ENCODE results near the gene ARHGAP30.
"Not testable (repeated sequence)": the region's sequence is repeated elsewhere in the genome, so short reads cannot be mapped to it uniquely, and the experiment has no call there.

Gene ARHGAP30

GRCh38 chr1:161037661-161038522 lies 31.8 kb downstream of the ARHGAP30 start:
- no peak for DNase-seq

DNA sequence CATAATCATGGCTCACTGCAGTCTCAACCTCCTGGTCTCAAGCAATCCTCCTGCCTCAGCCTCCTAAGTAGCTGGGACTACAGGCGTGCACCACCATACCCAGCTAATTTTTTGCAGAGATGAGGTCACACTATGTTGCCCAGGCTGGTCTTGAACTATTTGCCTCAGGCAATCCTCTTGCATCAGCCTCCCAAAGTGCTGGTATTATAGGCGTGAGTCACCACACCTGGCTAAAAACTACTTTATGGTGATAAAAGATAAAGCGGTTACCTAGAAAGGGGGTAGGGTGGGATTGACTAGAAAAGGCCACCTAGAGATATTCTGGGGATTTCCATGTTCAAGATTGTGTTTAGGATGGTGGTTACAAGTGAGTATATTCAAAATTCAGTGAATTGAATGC lies 35.9 kb downstream of the ARHGAP30 start:
- no peak for DNase-seq

DNA sequence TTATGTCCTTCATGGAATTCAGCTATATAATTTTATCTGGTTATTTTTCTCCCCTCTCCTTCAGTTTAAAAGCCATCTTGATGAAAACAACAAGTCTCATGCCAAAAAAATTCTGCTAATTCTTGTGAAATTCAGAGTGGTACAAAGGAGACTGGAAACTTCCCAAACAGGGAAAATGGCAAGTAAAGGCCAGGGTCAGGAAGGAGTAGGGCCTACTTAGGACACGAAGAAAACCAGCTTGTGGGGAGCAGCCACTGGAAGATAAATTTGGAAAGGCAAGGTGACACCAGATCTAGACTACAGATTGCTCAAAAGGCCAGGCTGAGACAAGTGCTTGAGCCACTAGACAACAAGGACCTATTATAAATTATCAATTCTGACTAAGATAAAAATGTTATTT lies 37.3 kb downstream of the ARHGAP30 start:
- DNase-seq, result no peak

GRCh38 chr1:161031874-161032273 lies 37.8 kb downstream of the ARHGAP30 start:
- no peak for DNase-seq

DNA sequence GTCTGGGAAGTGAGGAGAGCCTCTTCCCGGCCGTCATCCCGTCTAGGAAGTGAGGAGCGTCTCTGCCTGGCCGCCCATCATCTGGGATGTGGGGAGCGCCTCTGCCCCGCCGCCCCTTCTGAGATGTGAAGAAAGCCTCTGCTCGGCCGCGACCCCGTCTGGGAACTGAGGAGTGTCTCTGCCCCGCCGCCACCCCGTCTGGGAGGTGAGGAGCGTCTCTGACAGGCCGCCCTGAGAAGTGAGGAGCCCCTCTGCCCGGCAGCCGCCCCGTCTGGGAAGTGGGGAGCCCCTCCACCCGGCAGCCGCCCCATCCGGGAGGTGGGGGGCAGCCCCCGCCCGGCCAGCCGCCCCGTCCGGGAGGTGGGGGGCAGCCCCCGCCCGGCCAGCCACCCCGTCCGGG lies 40.2 kb downstream of the ARHGAP30 start:
- DNase-seq, result not testable (repeated sequence)

GRCh38 chr1:161026954-161027353 lies 42.7 kb downstream of the ARHGAP30 start:
- not testable (repeated sequence) for DNase-seq

GRCh38 chr1:161022432-161022831 lies 47.3 kb downstream of the ARHGAP30 start:
- not testable (repeated sequence) for DNase-seq

DNA sequence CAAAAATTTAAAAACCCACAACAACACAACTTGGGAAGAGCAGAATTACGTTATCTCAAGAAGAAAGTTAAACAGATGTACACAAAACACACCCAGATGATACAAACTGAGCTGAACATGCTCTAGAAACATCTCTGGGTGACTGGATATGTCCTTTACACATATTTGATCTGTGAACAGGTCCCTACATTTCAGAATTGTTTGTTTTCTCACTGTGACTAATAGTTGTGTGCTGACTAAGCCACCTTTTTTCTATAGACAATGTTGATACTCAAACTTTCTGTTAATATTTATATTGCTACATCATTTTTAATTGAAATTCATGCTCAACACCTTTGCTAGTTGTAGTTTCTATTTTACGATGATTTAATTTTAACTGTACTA lies 47.7 kb downstream of the ARHGAP30 start:
- DNase-seq, result no peak

DNA sequence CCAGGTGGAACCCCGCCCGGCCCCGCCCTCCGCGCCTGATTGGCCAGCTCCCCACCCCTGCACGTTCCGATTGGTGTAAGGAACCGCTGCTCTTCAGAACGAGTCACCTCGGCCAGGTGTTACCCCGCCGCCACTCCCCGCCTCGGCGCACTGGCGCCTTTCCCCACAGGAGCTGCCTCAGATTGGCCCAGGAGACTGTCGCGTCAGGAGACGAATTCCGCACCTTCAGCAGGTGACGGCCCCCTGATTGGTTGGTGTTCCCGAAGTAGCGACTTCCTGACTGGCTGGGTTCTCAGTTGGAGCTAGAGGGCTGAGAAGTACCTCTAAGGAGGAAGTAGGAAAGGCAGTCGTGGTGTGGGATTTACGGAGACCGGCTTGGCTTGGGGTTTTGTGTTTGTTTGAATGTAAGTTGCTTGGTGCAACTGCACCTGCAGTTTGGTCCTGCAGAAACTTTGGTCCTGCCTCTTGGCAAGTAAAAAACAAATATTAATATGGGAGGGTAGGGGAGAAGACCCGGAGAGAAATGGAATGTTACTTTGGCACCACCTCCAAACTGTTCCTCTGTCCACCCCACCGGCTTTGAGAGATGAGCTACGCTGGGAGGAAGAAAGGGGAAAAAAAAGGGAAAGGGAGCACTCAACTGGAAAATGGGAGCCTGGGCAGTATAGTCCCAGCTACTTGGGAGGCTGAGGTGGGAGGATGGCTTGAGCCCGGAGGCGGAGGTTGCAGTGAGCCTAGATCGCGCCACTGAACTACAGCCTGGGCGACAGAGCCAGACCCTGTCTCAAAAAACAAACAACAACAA lies 48.3 kb downstream of the ARHGAP30 start:
- peak; percentile 96 for DNase-seq

- DNase-seq, result no peak
Measured at GRCh38 chr1:161020509-161021164, 49.1 kb downstream of the ARHGAP30 start, which contains the start of gene F11R. Gene F11R, minus strand, starts transcription at chr1:161021152. Its CDS starts 79 bp downstream, at chr1:161021073.

DNA sequence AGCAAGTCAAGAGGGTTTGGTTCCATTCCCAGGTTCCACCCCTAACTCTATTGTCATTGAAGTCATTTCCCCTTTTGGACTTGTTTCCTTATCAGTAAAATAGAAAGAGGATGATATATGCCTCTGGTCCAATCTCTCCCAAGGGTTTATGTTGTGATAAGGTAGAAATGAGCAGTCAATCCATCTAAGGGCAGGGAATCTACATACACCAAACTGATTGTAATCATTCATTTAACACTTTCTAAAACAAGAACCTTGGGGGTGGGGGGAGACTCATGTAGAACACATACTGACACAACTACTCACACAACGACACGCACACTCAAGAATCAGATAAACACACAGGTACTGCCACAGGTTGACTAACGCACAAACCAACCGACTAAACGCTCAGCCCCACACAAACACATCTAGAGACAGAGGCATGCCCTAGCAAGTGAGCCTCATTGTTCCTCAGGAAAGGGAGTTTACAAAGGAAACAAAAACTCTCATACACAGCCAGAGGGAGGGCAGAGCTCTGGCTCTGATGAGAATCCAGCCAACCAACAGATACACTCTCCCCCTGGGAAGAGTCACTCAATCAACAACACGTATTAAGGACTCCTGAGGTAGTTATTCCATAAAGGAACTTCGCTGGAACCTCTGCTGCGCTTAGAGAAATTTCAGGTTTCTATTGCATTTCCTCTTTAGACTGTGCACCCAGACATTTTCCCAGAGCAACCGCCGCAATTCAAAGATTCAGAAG lies 49.8 kb downstream of the ARHGAP30 start:
- DNase-seq, result no peak

- DNase-seq, result not testable (repeated sequence)
Measured at GRCh38 chr1:161019111-161019660, 50.5 kb downstream of the ARHGAP30 start.

DNA sequence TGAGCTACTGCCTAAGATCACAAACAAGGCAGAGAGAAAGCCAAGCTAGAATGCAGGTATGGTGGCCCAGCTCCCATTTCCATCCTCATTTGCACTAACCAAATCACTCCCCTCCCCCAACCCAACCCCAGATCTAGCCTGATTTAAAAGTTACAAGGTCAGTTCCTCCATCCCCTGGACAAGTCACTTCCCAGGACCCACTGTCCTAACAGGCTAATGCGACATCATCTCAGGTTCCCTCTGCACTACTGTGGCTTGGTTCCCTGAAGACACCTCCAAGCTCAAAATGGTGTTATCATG lies 51.1 kb downstream of the ARHGAP30 start:
- no peak for DNase-seq

- DNase-seq, result no peak
Measured at GRCh38 chr1:161017756-161018630, 51.7 kb downstream of the ARHGAP30 start.

DNA sequence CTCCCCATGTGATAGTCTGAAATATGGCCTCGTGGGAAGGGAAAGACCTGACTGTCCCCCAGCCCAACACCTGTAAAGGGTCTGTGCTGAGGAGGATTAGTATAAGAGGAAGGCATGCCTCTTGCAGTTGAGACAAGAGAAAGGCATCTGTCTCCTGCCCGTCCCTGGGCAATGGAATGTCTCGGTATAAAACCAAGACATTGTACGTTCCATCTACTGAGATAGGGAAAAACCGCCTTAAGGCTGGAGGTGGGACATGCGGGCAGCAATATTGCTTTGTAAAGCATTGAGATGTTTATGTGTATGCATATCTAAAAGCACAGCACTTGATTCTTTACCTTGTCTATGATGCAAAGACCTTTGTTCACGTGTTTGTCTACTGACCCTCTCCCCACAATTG lies 52.5 kb downstream of the ARHGAP30 start:
- DNase-seq, result not testable (repeated sequence)

DNA sequence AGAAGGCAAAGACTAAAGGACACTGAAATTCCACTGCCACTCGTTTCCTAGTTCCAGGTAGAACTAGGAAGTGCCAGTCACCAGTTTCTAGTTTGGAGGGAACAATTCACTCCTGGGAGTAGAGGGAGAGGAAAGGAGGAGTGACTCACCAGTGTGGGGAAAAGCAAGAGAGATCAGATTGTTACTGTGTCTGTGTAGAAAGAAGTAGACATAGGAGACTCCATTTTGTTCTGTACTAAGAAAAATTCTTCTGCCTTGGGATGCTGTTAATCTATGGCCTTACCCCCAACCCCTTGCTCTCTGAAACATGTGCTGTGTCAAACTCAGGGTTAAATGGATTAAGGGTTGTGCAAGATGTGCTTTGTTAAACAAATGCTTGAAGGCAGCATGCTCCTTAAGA lies 53.0 kb downstream of the ARHGAP30 start:
- not testable (repeated sequence) for DNase-seq

DNA sequence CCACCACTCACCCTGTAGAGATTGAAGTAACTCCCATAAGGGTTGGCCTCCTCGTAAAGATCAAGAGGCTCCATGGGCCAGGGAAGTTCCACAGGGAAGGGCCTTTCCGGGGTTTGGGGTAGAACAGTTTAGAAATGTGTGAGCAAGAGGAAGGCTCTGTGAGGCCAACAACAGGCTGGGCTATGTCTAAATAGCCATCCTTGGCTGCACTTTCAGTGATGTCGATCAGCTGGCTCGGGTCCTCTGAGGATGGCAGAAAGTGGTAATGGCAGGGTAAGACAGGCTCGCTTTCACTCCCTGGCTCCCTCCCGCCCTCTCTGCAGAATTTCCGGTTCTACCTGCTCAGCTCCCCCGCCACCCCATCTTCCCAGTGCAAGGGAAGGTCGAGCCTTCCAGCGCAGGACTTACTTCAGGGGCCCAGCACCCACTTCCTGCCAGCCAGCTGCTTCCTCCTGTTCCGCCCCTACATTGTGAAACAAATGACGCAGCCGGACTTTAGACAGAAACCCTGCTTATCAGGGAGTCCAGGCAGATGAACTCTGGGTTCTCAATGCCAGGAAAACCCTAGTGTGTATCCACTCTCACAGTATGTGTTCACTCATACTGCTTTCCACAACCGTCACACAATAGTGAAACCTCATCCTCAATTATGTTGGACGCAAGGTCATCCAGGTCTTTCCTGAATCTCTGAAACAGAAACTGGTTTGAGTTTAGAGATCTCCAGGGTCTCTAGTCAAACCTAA lies 56.0 kb downstream of the ARHGAP30 start:
- DNase-seq, result peak; percentile 76

DNA sequence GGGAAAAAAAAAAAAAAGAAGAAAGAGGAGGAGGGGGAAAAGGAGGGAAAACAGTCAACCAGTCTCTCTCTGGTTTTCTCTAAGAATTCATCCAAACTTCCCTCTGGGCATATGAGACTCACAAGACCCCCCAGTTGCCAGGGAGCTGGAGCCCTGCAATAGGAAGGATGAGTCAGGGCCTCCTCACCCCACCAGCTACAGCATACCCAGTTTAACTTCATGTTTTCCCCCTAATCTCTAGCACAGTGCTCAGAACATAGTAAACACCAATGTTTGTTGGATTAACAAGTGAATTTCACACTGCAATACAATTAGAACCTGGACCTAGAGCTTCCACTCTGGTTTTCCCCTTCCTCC lies 56.6 kb downstream of the ARHGAP30 start:
- no peak for DNase-seq

GRCh38 chr1:161012420-161012819 lies 57.3 kb downstream of the ARHGAP30 start:
- DNase-seq, result no peak

DNA sequence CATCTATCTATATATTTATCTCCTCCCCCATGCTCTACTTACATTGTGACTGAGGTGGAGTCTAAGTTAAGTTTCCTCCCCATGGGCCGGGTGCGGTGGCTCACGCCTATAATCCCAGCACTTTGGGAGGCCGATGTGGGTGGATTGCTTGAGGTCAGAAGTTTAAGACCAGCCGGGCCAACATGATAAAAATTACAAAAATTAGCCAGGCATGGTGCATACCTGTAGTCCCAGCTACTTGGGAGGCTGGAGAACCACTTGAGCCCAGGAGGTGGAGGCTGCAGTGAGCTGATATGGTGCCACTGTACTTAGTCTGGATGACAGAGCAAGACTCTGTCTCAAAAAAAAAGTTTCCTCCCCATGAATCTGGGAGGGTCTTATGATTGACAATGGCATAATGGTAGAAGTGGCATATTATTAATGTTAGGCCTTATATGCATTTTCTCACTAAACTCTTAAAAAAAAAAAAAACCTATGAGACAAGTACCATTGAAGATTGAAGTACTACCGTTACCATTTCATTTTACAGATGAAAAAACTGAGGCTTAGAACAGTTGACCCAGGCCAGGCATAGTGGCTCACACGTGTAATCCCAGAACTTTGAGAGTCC lies 60.0 kb downstream of the ARHGAP30 start:
- no peak for DNase-seq

Data from CD4-positive, alpha-beta T cell treated with Interleukin-10 for 1 hour (primary cell).